Keratinocyte (primary cell): ENCODE results near the gene CYP39A1. TPM values are rescaled to one million over a fixed set of nuclear protein-coding genes. Genes with fewer than 3 reads are reported as not detected.

Experiments
- DNase-seq: peaks from one replicate; pipeline ENCODE4 v3.0.0-alpha.2; 2011; ENCODE audit warnings: low read depth, missing footprints, low spot score
- FAIRE-seq: peaks from 2 replicates; lab custom pipeline; 2011; peaks lifted over from hg19 to GRCh38; lab: Jason Lieb, UNC
- H2AFZ ChIP-seq: 2 replicates; pipeline ENCODE4 v1.6.0; 2012; ENCODE audit warnings: low read length, control low read depth, inconsistent platforms; ENCODE audit not compliant: control insufficient read depth
- H3K27ac ChIP-seq: 2 replicates; pipeline ENCODE4 v1.5.1; 2011; ENCODE audit warnings: low read length; ENCODE audit not compliant: control insufficient read depth, insufficient read depth
- H3K27me3 ChIP-seq: 3 replicates; pipeline ENCODE4 v1.6.0; 2011; ENCODE audit warnings: low read length; ENCODE audit not compliant: control insufficient read depth, insufficient read depth; ENCODE audit errors: extremely low read depth
- H3K36me3 ChIP-seq, 2 experiments: 2 replicates in 1 of 2; 3 replicates in 1 of 2; pipeline ENCODE4 v1.5.1; 2011; ENCODE audit warnings: low read length in 2 of 2, mild to moderate bottlenecking in 1 of 2; ENCODE audit not compliant: control insufficient read depth in 2 of 2, insufficient read depth in 2 of 2; ENCODE audit errors: extremely low read depth in 1 of 2
- H3K4me1 ChIP-seq: 3 replicates; pipeline ENCODE4 v1.5.1; 2011; ENCODE audit warnings: low read length; ENCODE audit not compliant: control insufficient read depth, insufficient read depth; ENCODE audit errors: extremely low read depth
- H3K4me2 ChIP-seq: 3 replicates; pipeline ENCODE4 v1.6.0; 2011; ENCODE audit warnings: low read depth, low read length; ENCODE audit not compliant: control insufficient read depth, insufficient read depth; ENCODE audit errors: extremely low read depth
- H3K4me3 ChIP-seq, 3 experiments: fragments of 200-600 bp in 1 of 3; sonication (generic) in 1 of 3; 2 replicates in 2 of 3; 3 replicates in 1 of 3; pipeline ENCODE4 v1.5.1; 2011 to 2016; ENCODE audit warnings: low read length in 3 of 3, mild to moderate bottlenecking in 3 of 3, control low read depth in 2 of 3, inconsistent platforms in 1 of 3, low read depth in 1 of 3, mixed read lengths in 1 of 3, mixed run types in 1 of 3, moderate library complexity in 1 of 3; ENCODE audit not compliant: control insufficient read depth in 2 of 3, insufficient read depth in 2 of 3; ENCODE audit errors: extremely low read depth in 1 of 3
- H3K79me2 ChIP-seq: 2 replicates; pipeline ENCODE4 v1.6.0; 2012; ENCODE audit warnings: low read length; ENCODE audit not compliant: control insufficient read depth, insufficient read depth
- H3K9ac ChIP-seq: 3 replicates; pipeline ENCODE4 v1.6.0; 2011; ENCODE audit warnings: low read length; ENCODE audit not compliant: control insufficient read depth, insufficient read depth; ENCODE audit errors: extremely low read depth
- H3K9me1 ChIP-seq: 3 replicates; pipeline ENCODE4 v1.6.0; 2011; ENCODE audit warnings: low read length; ENCODE audit not compliant: control insufficient read depth, insufficient read depth; ENCODE audit errors: extremely low read depth
- H3K9me3 ChIP-seq: 2 replicates; pipeline ENCODE4 v1.5.1; 2012; ENCODE audit warnings: low read depth, low read length; ENCODE audit not compliant: control insufficient read depth
- H4K20me1 ChIP-seq: 3 replicates; pipeline ENCODE4 v1.6.0; 2011; ENCODE audit warnings: low read length; ENCODE audit not compliant: control insufficient read depth, insufficient read depth; ENCODE audit errors: extremely low read depth
- EZH2 ChIP-seq: IDR thresholded peaks from one replicate; pipeline ENCODE4 v1.6.1; 2012; ENCODE audit warnings: inconsistent platforms, mild to moderate bottlenecking, low read length, moderate library complexity
- dilution Hi-C: fragments of 300-500 bp; cut with MboI; formaldehyde crosslinking; loops from one replicate; pipeline ENCODE4 v1.7.0; 2020; ENCODE audit warnings: low sequenced_read_pairs; ENCODE audit not compliant: extremely low pct_ligation_motif_present
- polyA plus RNA-seq, 5 experiments: library from polyadenylated mRNA; depleted of rRNA in 3 of 5; stranded (reverse) in 3 of 5; stranded (forward) in 1 of 5; unstranded in 1 of 5; fragments of >200 nt; gene quantifications; 1 replicate in 1 of 5; 2 replicates in 3 of 5; 3 replicates in 1 of 5; pipeline versions ENCODE4 v1.2.1 to v1.2.3, GENCODE V29; 2011 to 2012; ENCODE audit warnings: missing spikeins in 2 of 5, low read depth in 1 of 5, low replicate concordance in 1 of 5
- TF ChIP-seq, protein P1 (sequence below), 3 experiments: IDR thresholded peaks in 1 of 3; conservative IDR thresholded peaks in 1 of 3; optimal IDR thresholded peaks in 1 of 3; 2 replicates in 2 of 3; 3 replicates in 1 of 3; pipeline versions ENCODE3 to v1.5.1; 2011; ENCODE audit warnings: low read length in 3 of 3, mild to moderate bottlenecking in 3 of 3, moderate library complexity in 2 of 3, control low read depth in 1 of 3, inconsistent platforms in 1 of 3; ENCODE audit not compliant: insufficient read depth in 2 of 3; ENCODE audit errors: extremely low read depth in 1 of 3

CYP39A1 gene
- polyA plus RNA-seq, 1 donor (not counting 4 experiments of a cell fraction or from before 2014, with no cell fraction given): 1.6 TPM

DNA sequence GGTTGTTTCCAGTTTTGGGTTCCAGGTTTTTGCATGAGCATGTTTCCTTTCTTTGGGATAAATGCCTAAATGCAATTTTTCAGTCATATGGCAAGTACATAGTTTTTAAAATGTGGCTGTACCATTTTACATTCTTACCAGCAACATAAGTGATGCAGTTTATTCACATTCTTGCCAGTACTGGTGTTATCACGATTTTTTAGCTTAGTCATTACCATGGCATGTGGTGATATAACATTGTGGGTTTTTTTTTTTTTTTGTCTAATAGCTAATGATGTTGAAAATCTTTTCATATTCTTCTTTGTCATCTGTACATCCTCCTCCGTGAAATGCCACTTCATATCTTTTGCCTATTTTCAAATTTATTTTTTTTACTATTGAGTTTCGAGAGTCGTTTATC, 32.2 kb upstream of the CYP39A1 start:
- Histone ChIP-seq H3K4me2 (peak overlapping the region; percentile 6), H3K9me3 (no peaks in the 10 kb centered on the region), H3K9me1 (no peaks in the 10 kb centered on the region), H3K27me3 (no peaks in the 10 kb centered on the region), H4K20me1 (no peaks in the 10 kb centered on the region), H3K9ac (no peak overlapping the region), H3K4me1 (peaks cover 5% of the 10 kb centered on the region), H3K36me3 (no peaks in the 10 kb centered on the region), H2AFZ (no peak overlapping the region), H3K27ac (no peak overlapping the region), H3K79me2 (no peaks in the 10 kb centered on the region), H3K4me3 (no peak overlapping the region)
- peak; percentile 81 for FAIRE-seq
- TF ChIP-seq EZH2: no peak
- TF ChIP-seq, protein P1, sequence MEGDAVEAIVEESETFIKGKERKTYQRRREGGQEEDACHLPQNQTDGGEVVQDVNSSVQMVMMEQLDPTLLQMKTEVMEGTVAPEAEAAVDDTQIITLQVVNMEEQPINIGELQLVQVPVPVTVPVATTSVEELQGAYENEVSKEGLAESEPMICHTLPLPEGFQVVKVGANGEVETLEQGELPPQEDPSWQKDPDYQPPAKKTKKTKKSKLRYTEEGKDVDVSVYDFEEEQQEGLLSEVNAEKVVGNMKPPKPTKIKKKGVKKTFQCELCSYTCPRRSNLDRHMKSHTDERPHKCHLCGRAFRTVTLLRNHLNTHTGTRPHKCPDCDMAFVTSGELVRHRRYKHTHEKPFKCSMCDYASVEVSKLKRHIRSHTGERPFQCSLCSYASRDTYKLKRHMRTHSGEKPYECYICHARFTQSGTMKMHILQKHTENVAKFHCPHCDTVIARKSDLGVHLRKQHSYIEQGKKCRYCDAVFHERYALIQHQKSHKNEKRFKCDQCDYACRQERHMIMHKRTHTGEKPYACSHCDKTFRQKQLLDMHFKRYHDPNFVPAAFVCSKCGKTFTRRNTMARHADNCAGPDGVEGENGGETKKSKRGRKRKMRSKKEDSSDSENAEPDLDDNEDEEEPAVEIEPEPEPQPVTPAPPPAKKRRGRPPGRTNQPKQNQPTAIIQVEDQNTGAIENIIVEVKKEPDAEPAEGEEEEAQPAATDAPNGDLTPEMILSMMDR (optimal IDR thresholded peaks at IDR 0.05 in 1 of 3, IDR thresholded peaks at IDR 0.05 in 1 of 3, conservative IDR thresholded peaks at IDR 0.05 in 1 of 3; ENCODE audit: extremely low read depth in 1 of 3, insufficient read depth in 2 of 3, low read length in 3 of 3): no peak
- dilution Hi-C loops: no loop called here
- DNase-seq: peak; percentile 52

DNA sequence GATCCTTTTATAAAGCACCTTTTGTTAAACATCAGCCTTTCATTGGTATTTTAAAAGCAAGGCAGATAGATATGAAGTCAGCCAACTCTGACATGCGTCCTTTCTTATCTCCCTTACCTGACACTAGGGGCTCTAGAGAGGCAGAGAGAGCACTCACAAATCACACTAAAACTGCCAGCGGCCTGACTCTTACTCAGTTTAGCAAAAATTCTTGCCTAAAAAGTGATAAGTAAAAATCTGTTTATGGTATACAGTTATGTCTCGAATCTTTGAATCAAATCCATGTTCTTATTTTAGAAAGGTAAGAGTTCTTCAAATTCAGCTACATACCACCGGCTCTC, 24.7 kb upstream of the CYP39A1 start:
- dilution Hi-C loops: no loop called here
- FAIRE-seq (no peak), DNase-seq (no peak)
- no peaks in the 10 kb centered on the region for H3K79me2 ChIP-seq
- no peak overlapping the region for H2AFZ ChIP-seq
- H3K4me2 ChIP-seq: no peak overlapping the region
- no peaks in the 10 kb centered on the region for H3K9me3 ChIP-seq
- H3K9me1 ChIP-seq: no peaks in the 10 kb centered on the region
- no peak overlapping the region for H3K9ac ChIP-seq
- H3K4me3 ChIP-seq: no peak overlapping the region
- H4K20me1 ChIP-seq: no peaks in the 10 kb centered on the region
- no peak overlapping the region for H3K27ac ChIP-seq
- H3K4me1 ChIP-seq: no peaks in the 10 kb centered on the region
- TF ChIP-seq, protein P1 (optimal IDR thresholded peaks at IDR 0.05 in 1 of 3, IDR thresholded peaks at IDR 0.05 in 1 of 3, conservative IDR thresholded peaks at IDR 0.05 in 1 of 3; ENCODE audit: extremely low read depth in 1 of 3, insufficient read depth in 2 of 3, low read length in 3 of 3): peak; percentile 18 to 50 (median 34)
- TF ChIP-seq EZH2: no peak
- no peaks in the 10 kb centered on the region for H3K27me3 ChIP-seq
- H3K36me3 ChIP-seq: no peaks in the 10 kb centered on the region
